Suppressor macrophage (primary cell): Measurements from ENCODE around the gene RND2.
A peak's percentile ranks its signal among the peaks of the same experiment; 100 is the strongest.

Source experiments
- DNase-seq, 4 experiments: peaks; one replicate each; pipeline ENCODE4 v3.0.0-alpha.2; 2020 to 2022

Gene RND2

GRCh38 chr17:43006639-43007551 is 18.1 kb upstream of the RND2 start, which contains the start of gene IFI35:
IFI35 (plus strand) TSS chr17:43006784; CDS start chr17:43006948, 164 bp downstream.
- peak; percentile 80 to 92 (median 90) for DNase-seq

GRCh38 chr17:43010667-43011308 is 14.2 kb upstream of the RND2 start:
- peak in 1 of 4 experiments; percentile 1 for DNase-seq

- no peak for DNase-seq
Observed at GRCh38 chr17:43011728-43012472, 13.1 kb upstream of the RND2 start.

GRCh38 chr17:43013296-43013695 is 11.7 kb upstream of the RND2 start:
- no peak for DNase-seq

GRCh38 chr17:43014020-43014648 is 10.9 kb upstream of the RND2 start:
- peak in 3 of 4 experiments; percentile 54 to 59 (median 58) for DNase-seq

- no peak for DNase-seq
Observed at GRCh38 chr17:43014649-43015542, 10.1 kb upstream of the RND2 start.

- no peak for DNase-seq
Observed at GRCh38 chr17:43015579-43015978, 9.5 kb upstream of the RND2 start.

GRCh38 chr17:43016216-43016615 is 8.8 kb upstream of the RND2 start:
- DNase-seq: no peak

GRCh38 chr17:43018008-43018853 is 6.8 kb upstream of the RND2 start:
- DNase-seq: peak; percentile 35 to 65 (median 57)

- DNase-seq: peak in 2 of 4 experiments; percentile 31 to 34
Observed at GRCh38 chr17:43018932-43019331, 6.1 kb upstream of the RND2 start.

GRCh38 chr17:43019418-43019817 is 5.6 kb upstream of the RND2 start:
- DNase-seq: no peak

- DNase-seq: peak in 3 of 4 experiments; percentile 43 to 55 (median 51)
Observed at GRCh38 chr17:43020030-43020621, 4.9 kb upstream of the RND2 start.

- peak; percentile 85 to 93 (median 93) for DNase-seq
Observed at GRCh38 chr17:43020789-43021740, 4.0 kb upstream of the RND2 start.

- DNase-seq: peak; percentile 83 to 95 (median 90)
Observed at GRCh38 chr17:43021741-43022512, 3.1 kb upstream of the RND2 start, which contains the start of gene VAT1. VAT1 (minus strand) TSS chr17:43022385; CDS start chr17:43022322, 63 bp downstream.

- no peak for DNase-seq
Observed at GRCh38 chr17:43025290-43025657, 243 bp downstream of the RND2 start.

GRCh38 chr17:43025766-43026537 is 921 bp downstream of the RND2 start:
- no peak for DNase-seq

GRCh38 chr17:43026595-43026994 is 1.6 kb downstream of the RND2 start:
- DNase-seq: no peak
